PFSK-1 (cell line): Measurements from ENCODE around the gene ELAC2.

Experiments
- FOXP2 ChIP-seq: optimal IDR thresholded peaks from 2 replicates; pipeline ENCODE3; 2011; ENCODE audit warnings: borderline replicate concordance, control low read depth, inconsistent platforms; ENCODE audit not compliant: insufficient read depth; ENCODE audit errors: extremely low read length, extremely low read depth
- POLR2AphosphoS5 ChIP-seq: IDR thresholded peaks from 2 replicates; pipeline ENCODE4 v1.6.1; 2012; ENCODE audit warnings: low read depth, mild to moderate bottlenecking, control low read depth, low read length, moderate library complexity
- REST ChIP-seq, 2 experiments: IDR thresholded peaks; 2 replicates each; pipeline versions ENCODE4 v1.6.1 to v1.8.0; 2011 to 2012; ENCODE audit warnings: low read depth in 2 of 2, low read length in 2 of 2, control low read depth in 1 of 2, inconsistent platforms in 1 of 2, mild to moderate bottlenecking in 1 of 2, moderate library complexity in 1 of 2; ENCODE audit not compliant: insufficient read depth in 1 of 2
- SIN3A ChIP-seq: IDR thresholded peaks from 2 replicates; pipeline ENCODE4 v1.6.1; 2012; ENCODE audit warnings: mild to moderate bottlenecking, low read length, moderate library complexity, borderline replicate concordance; ENCODE audit not compliant: insufficient read depth
- TAF1 ChIP-seq: IDR thresholded peaks from 2 replicates; pipeline ENCODE4 v1.6.1; 2012; ENCODE audit warnings: low read length, control low read depth, borderline replicate concordance; ENCODE audit not compliant: insufficient read depth

Gene ELAC2

DNA sequence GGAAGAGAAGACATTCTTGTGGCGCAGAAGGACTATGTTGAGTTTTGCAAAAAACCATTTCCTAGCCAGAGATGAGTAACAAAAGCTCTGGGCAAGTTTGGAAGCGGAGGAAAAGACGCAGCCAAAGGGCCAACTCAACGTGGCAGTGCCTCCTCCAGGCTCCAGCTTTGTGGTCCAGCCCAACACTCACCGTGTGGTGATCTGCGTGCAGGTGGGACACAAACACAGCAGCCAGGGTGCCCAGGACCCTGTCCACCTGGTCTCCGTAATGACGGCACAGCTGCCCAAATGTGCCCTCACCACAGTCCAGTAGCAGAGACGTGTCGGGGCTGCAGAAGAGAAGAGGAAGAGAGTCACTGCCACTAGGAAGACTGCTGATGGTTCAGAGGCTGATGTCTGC, 21.5 kb downstream of the ELAC2 start:
- no peak for TF ChIP-seq SIN3A

DNA sequence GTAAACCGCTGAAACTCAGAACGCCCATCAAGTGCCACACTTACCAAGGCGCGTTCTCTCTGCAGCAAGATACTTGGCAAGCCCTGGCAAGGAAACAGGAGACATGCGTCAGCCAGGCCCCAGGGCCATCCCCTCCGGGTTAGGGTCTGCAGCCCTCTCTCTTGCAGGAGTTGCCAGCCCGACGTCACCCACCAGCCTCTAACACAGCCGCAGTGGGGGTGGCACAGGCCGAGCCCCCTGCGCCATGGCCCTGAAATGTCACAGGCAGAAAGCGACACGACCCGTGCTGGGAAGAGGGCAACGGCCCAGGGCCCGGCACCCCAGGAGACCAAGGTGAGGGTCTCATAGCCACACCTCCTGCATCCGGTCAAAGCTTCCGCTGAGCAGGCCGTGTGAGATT, 21.9 kb downstream of the ELAC2 start:
- no peak for TF ChIP-seq REST (IDR thresholded peaks at IDR 0.05; ENCODE audit: insufficient read depth in 1 of 2, low read depth in 2 of 2, low read length in 2 of 2)
- no peak for TF ChIP-seq TAF1
- no peak for TF ChIP-seq POLR2AphosphoS5
- TF ChIP-seq FOXP2 = no peak
- no peak for TF ChIP-seq SIN3A

DNA sequence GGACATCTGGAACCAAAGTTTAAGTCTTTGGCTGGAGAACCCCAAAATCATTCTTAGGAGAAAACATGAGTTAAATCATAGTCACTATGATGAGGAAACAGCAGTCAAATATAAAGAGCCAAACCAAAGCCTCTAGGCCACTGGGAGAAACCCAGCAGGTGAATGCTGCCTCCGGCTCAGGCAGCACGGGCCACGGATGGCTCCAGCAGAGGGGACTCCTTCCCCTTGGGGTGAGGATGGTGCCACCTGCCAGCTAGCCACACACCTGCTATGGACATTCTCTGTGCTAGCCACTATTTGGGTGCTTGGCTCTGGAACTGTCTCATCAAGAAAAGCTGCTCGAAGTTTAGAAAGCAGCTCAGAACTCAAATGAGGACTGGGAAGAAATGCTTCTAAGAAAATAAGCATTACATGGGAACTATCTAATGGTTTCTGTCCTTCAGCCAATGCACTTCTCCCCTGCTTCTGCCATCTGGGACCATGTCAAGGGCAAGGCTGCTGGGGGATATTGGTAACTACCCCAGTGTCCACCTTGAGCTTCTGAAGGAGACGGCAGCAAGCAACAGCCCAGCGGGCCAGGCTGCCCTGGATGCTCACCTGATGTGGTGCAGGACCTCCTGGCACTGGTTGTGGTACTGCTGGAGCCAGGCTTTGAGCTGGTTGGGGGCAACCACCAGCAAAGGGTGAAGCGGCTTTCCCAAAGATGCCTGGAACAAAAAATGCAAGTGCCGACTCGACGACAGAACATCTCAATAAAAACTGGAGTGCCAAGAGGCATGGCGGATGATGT, 22.5 kb downstream of the ELAC2 start:
- TF ChIP-seq POLR2AphosphoS5 (no peak), REST (IDR thresholded peaks at IDR 0.05; ENCODE audit: insufficient read depth in 1 of 2, low read depth in 2 of 2, low read length in 2 of 2) (no peak), SIN3A (no peak), TAF1 (no peak), FOXP2 (no peak)

DNA sequence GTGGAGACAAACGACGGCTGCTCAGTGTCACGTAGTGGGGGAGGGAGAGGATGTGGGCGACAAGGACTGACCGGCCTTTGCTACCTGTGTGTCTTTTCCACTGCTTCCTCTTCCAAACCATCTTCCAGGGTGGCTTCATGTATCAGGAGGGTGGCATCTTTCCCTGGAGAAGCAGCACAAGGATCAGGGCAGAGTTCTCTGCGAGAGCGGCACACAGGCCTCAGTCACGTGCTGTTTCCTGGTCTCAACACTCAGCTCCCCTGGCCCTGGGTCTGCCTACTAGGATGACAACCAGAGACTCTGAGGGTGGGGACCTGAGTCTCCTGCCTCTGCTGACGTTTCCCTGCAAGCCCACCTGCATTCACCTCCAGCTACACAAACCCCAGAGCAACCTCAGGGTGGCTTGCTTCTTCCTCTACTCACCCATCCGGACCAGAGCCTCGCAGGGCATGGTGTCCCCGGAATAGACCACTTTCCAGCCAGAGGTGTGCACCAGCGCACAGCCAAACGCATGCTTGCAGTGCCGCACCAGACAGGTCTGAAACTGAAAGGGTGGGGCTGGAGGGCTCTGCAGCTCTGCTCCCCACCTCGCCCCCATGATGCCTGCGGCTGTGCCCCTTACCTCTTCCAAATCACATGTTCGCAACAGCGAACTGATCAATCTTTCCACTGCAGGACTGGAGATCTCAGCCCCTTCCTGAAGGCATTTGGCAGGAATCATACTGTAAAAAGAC, 23.3 kb downstream of the ELAC2 start:
- TF ChIP-seq FOXP2 = no peak
- no peak for TF ChIP-seq POLR2AphosphoS5
- no peak for TF ChIP-seq TAF1
- TF ChIP-seq SIN3A = no peak
- no peak for TF ChIP-seq REST (IDR thresholded peaks at IDR 0.05; ENCODE audit: insufficient read depth in 1 of 2, low read depth in 2 of 2, low read length in 2 of 2)

DNA sequence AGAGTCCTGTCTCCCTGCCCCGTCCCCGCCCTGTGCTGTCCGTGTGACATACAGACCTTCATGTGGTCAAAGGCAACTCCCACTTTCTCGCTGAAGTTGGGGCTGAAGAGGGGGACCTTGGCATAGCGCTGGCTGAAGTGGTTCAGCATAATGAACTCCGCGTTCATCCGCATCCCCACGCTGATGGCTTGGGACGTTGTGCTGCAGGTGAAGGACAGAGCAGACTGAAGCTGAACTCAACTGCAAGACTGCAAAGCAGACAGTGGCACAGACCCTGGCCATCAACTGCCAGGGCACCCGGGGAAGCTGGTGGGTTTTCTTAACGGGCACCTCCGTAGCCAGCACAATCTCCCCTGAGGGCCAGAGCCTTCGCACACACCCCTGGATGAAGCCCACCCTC, 24.2 kb downstream of the ELAC2 start:
- TF ChIP-seq POLR2AphosphoS5 (no peak), TAF1 (no peak), SIN3A (no peak), REST (IDR thresholded peaks at IDR 0.05; ENCODE audit: insufficient read depth in 1 of 2, low read depth in 2 of 2, low read length in 2 of 2) (no peak), FOXP2 (no peak)
